Inferior parietal cortex (tissue), 1 donor: Measurements from ENCODE around the gene FARS2.
A peak's percentile ranks its signal among the peaks of the same experiment; 100 is the strongest.

Experiments
- DNase-seq: peaks from one replicate; pipeline ENCODE4 v3.0.0-alpha.2; 2016; ENCODE audit errors: extremely low spot score

Gene FARS2

GRCh38 chr6:5287205-5287965 lies 26.1 kb downstream of the FARS2 start:
- DNase-seq, result peak; percentile 32

GRCh38 chr6:5287966-5288297 lies 26.6 kb downstream of the FARS2 start:
- DNase-seq, result no peak

- no peak for DNase-seq
Measured at GRCh38 chr6:5290097-5290496, 28.8 kb downstream of the FARS2 start.

GRCh38 chr6:5290500-5290899 lies 29.2 kb downstream of the FARS2 start:
- DNase-seq, result no peak

- DNase-seq, result no peak
Measured at GRCh38 chr6:5292154-5292553, 30.8 kb downstream of the FARS2 start.

GRCh38 chr6:5293692-5294091 lies 32.4 kb downstream of the FARS2 start:
- no peak for DNase-seq

- DNase-seq, result no peak
Measured at GRCh38 chr6:5294392-5295211, 33.3 kb downstream of the FARS2 start.

GRCh38 chr6:5295623-5296022 lies 34.3 kb downstream of the FARS2 start:
- no peak for DNase-seq

- DNase-seq, result no peak
Measured at GRCh38 chr6:5300206-5300764, 39.0 kb downstream of the FARS2 start.

GRCh38 chr6:5302220-5302946 lies 41.1 kb downstream of the FARS2 start:
- no peak for DNase-seq

- DNase-seq, result no peak
Measured at GRCh38 chr6:5302995-5303622, 41.8 kb downstream of the FARS2 start.

GRCh38 chr6:5303682-5304081 lies 42.4 kb downstream of the FARS2 start:
- no peak for DNase-seq

GRCh38 chr6:5305968-5306626 lies 44.8 kb downstream of the FARS2 start:
- DNase-seq, result no peak

GRCh38 chr6:5307058-5307457 lies 45.7 kb downstream of the FARS2 start:
- DNase-seq, result no peak

GRCh38 chr6:5308066-5308465 lies 46.8 kb downstream of the FARS2 start:
- no peak for DNase-seq

GRCh38 chr6:5314191-5314865 lies 53.0 kb downstream of the FARS2 start:
- no peak for DNase-seq

GRCh38 chr6:5315881-5316280 lies 54.6 kb downstream of the FARS2 start:
- no peak for DNase-seq

- no peak for DNase-seq
Measured at GRCh38 chr6:5316951-5317350, 55.6 kb downstream of the FARS2 start.

GRCh38 chr6:5318617-5319272 lies 57.4 kb downstream of the FARS2 start:
- DNase-seq, result no peak

- DNase-seq, result no peak
Measured at GRCh38 chr6:5323979-5324378, 62.7 kb downstream of the FARS2 start.
